ENCODE measurements around the gene SINHCAF.
A peak's percentile ranks its signal among the peaks of the same experiment; 100 is the strongest.
"Not testable (repeated sequence)": the region's sequence is repeated elsewhere in the genome, so short reads cannot be mapped to it uniquely, and the experiment has no call there.

Gene SINHCAF

DNA sequence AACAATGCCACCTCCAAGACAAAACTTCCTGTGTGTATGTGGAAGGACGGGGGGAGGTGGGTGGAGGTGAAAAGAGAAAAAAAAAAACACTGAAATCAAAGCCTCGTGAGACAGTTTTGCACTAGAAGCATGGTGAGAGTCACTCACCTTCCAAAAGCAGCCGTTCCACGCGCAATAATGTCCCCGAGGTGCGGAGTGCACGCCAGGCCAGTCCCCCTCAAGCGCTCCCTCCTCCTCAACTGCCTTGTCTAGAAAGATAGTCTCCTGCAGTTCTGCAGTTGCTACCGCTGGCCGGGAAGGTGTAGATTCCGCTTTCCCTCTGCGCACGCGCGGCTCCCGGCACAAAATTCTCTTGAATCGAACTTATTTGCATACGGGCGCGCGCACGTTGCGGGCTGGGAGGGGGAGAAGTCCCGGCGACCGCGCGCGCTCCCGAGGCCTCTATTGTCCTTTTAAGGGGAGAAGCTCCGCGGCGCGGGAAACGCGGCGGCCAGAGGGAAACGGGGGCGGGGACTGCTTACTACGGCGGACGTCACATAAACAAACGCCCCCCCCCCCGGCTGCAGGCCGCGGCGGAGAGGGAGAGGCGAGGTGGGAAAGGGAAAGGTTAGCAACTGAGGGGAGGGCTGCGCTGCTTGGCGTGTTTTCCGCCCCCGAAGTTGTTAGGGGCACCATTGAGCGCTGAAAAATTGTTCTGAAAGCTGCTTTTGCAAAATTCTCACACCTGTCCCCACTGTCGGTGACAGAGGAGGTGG is at the start of gene SINHCAF:
SINHCAF (minus strand) TSS at position 274 of the 755 bp plus-strand sequence. CDS start 27,946 bp downstream, outside the sequence.
- Mint-ChIP-seq H3K4me3 (peak within 1 kb of the TSS; percentile 100), H3K27me3 (ENCODE audit: low read depth, poor library complexity) (no peaks in the 10 kb centered on the region), H3K36me3 (ENCODE audit: low read depth) (no peaks in the 10 kb centered on the region), H3K27ac (peak within 1 kb of the TSS; percentile 100), H3K4me1 (peaks cover 36% of the 10 kb centered on the region), H3K9me3 (no peaks in the 10 kb centered on the region)
- no peak for TF ChIP-seq CTCF (IDR thresholded peaks at IDR 0.05)
- peak; percentile 100 for DNase-seq

GRCh38 chr12:31375422-31375821 is 49.5 kb upstream of the SINHCAF start:
- H3K9me3 Mint-ChIP-seq; H3K27ac Mint-ChIP-seq; H3K36me3 Mint-ChIP-seq (ENCODE audit: low read depth); H3K27me3 Mint-ChIP-seq (ENCODE audit: low read depth, poor library complexity); H3K4me3 Mint-ChIP-seq; DNase-seq: not testable (repeated sequence)
- H3K4me1 Mint-ChIP-seq: peaks cover 29% of the 10 kb centered on the region

DNA sequence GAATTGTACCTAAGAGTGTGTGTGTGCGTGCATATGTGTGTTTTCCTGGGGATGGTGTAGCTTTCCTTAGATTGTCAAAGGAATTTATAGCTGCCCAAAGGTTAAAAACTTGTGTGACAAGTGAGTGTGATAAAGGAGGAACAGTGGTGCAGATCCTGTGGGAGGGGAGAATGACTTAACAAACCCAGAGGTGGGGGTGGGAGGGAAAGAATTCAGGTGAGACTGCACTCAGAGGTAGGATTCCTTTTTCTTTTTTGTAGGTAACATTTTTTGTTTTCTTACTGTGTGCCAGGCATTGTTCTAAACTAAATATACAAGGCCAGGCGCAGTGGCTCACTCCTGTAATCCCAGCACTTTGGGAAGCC is 45.3 kb upstream of the SINHCAF start:
- H3K27ac Mint-ChIP-seq: peak overlapping the region; percentile 100
- no peak for TF ChIP-seq CTCF (IDR thresholded peaks at IDR 0.05)
- no peak for DNase-seq

GRCh38 chr12:31370531-31371255 is 44.7 kb upstream of the SINHCAF start:
- peak overlapping the region; percentile 74 for H3K4me3 Mint-ChIP-seq
- no peaks in the 10 kb centered on the region for H3K9me3 Mint-ChIP-seq
- peaks cover 6% of the 10 kb centered on the region for H3K27me3 Mint-ChIP-seq (ENCODE audit: low read depth, poor library complexity)
- H3K27ac Mint-ChIP-seq: peak overlapping the region; percentile 100
- no peak for TF ChIP-seq CTCF (IDR thresholded peaks at IDR 0.05)
- H3K36me3 Mint-ChIP-seq (ENCODE audit: low read depth): no peaks in the 10 kb centered on the region
- DNase-seq: peak; percentile 50
- H3K4me1 Mint-ChIP-seq: peaks cover 53% of the 10 kb centered on the region

More for the DNA sequence above, 45.3 kb upstream of the SINHCAF start:
- Mint-ChIP-seq H3K4me1 (peaks cover 53% of the 10 kb centered on the region), H3K4me3 (peak overlapping the region; percentile 74), H3K36me3 (ENCODE audit: low read depth) (no peaks in the 10 kb centered on the region), H3K9me3 (no peaks in the 10 kb centered on the region), H3K27me3 (ENCODE audit: low read depth, poor library complexity) (peaks cover 6% of the 10 kb centered on the region)

DNA sequence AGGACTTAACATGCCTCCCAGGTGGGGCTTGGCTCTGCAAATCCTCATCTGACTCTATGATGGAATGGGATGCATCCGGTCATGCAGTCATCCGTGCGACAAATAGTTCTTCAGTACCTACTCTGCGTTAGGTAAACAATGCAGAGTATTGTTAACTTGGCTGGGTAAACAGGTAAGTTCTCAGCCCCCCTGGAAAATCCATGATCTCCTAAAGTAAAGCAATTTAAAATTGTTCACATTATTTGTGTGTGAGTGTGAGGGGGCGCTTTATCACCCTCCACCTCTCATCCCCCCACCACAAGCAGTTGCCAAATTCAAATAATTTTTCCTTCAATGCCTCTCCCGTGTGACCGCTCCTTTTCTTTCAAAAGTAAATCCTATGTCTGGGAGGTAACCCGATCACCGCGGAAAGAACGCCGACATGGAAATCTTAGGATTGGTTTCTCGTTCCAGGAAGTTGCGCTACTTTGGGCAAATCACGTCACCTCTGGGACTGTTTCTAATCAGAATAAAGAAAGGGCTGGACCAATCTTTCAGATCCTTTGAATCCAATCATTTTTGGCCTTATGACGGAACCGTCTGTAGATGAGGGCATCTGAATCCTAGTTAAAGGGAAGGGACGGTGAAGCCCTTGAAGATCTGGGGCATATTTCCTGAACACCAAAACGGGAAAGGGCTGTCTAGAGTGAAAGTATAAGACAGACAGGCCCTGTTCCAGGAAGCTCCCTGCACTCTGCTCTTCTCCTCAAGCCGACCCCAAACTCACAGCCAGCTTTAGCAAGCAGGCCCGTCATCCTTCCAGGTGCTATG is 44.0 kb upstream of the SINHCAF start:
- Mint-ChIP-seq H3K4me1 (peaks cover 57% of the 10 kb centered on the region), H3K27me3 (ENCODE audit: low read depth, poor library complexity) (peaks cover 6% of the 10 kb centered on the region), H3K4me3 (peak overlapping the region; percentile 74), H3K36me3 (ENCODE audit: low read depth) (peaks cover 4% of the 10 kb centered on the region), H3K9me3 (peaks cover 3% of the 10 kb centered on the region), H3K27ac (peak overlapping the region; percentile 100)
- DNase-seq: peak; percentile 44
- TF ChIP-seq CTCF (IDR thresholded peaks at IDR 0.05): no peak
